Hematopoietic multipotent progenitor cell treated with erythropoietin and hydrocortisone succinate and interleukin-3 and kit ligand, for 17 days (in vitro differentiated cells): ENCODE results near the gene PSENEN.

ENCODE experiments used
- DNase-seq: peaks from one replicate; pipeline ENCODE4 v3.0.0-alpha.2; 2015; ENCODE audit warnings: low spot score

The PSENEN gene

GRCh38 chr19:35745328-35746086, at the start of gene PSENEN, which contains the start of gene U2AF1L4:
Gene PSENEN, plus strand, starts transcription at chr19:35745651. Its CDS starts 280 bp downstream, at chr19:35745931.
Gene U2AF1L4, minus strand, starts transcription at chr19:35745418. Its CDS starts 27 bp downstream, at chr19:35745391.
- peak; percentile 100 for DNase-seq

DNA sequence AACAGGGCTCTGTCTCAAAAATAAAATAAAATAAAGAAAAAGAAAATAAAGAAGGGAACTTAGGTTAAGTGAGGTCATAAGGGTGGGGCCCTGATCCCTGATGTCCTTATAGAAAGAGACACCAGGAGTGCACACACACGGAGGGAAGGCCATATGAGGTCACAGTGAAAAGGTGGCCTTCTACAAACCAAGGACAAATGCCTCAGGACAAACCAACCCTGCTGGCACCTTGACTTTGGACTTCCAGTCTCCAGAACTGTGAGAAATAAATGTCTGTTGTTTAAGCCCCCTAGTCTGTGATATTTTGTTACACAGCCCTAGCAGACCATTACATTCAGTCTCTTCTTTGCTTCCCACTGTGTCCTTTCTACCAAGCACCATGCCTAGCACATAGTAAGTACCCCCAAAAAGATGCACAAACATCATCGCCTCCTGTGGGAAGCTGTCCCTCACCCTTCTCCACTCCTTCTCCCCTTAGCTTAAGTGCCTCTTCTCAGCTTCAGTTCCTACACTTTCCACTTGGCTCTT, 49.5 kb upstream of the PSENEN start:
- no peak for DNase-seq

DNA sequence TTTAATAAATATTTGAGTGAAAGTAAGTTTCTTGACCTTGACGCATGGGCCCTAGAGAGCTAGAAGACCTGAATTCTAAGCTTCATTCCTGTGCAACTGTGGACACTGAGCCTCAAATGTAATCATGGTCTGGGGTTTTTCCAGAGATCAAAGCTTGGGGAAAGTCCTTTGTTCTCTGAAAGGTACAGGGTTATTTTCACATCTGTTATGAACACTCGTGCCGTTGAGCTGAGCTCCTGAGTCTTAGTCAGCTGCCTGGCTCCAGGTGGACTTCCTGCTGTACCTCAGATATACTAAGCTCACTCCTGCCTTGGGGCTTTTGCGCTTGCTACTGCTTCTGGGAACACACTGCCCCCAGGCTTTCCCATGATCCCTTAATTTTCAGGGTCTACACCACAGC, 48.6 kb upstream of the PSENEN start:
- DNase-seq: no peak

DNA sequence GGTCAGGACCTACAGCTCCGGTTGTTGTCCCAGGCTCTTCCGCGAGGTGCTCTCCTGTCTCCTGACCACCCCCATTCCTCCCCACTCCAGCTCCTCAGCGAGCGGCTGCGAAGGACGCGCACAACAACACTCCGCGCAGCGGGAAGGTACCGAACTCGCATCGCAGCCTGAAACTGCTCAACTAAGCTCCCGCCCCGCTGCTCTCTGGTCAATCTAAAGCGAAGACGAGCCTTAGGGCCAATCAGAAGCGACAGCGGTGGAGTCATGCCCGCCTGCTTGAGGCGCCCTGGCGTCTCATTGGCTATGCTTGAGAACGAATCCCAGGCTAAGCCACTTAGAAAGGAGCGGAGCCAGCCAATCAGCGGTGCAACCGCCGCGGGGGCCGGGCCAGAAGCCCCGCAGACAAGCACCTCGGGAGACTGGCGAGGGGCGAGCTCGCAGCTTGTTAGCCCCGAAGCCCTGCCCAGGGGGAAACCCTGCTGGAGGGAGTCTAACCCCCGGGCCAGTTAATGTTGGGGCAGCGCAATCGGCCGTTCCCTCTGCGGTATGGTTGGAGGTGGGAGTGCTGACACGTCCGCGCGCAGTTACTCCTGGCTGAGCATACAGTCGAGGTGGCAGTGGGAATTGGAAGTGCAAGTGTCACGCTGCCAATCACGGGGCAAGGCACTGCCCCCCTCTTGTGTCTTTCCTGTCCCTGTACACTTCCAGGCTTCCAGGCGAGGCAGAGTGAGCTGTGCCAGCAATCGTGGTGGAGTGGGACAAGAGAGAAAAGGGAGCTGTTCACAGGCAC, 43.0 kb upstream of the PSENEN start:
- peak; percentile 89 for DNase-seq

DNA sequence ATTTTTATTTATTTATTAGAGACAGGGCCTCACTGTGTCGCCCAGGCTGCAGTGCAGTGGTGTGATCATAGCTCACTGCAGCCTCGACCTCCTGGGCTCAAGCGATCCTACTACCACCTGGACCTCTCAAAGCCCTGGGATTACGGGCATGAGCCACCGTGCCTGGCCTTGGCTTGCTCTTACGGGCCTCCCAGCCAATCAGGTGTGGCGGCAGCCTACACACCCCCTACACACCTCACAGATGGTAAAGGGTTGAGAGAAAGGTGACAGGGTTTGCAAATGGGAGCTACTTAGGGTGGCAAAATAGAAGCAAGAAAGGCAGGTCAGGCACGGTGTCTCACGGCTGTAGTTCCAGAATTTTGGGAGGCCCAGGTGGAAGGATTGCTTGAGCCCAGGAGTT, 42.1 kb upstream of the PSENEN start:
- no peak for DNase-seq

- DNase-seq: no peak
Measured at GRCh38 chr19:35704218-35704617, 41.2 kb upstream of the PSENEN start, which contains the start of gene ZBTB32. Gene ZBTB32, plus strand, starts transcription at chr19:35704558. Its CDS starts 10,069 bp downstream, at chr19:35714627.

GRCh38 chr19:35708391-35708790, 37.1 kb upstream of the PSENEN start:
- no peak for DNase-seq

GRCh38 chr19:35710784-35711723, 34.4 kb upstream of the PSENEN start:
- DNase-seq: no peak

DNA sequence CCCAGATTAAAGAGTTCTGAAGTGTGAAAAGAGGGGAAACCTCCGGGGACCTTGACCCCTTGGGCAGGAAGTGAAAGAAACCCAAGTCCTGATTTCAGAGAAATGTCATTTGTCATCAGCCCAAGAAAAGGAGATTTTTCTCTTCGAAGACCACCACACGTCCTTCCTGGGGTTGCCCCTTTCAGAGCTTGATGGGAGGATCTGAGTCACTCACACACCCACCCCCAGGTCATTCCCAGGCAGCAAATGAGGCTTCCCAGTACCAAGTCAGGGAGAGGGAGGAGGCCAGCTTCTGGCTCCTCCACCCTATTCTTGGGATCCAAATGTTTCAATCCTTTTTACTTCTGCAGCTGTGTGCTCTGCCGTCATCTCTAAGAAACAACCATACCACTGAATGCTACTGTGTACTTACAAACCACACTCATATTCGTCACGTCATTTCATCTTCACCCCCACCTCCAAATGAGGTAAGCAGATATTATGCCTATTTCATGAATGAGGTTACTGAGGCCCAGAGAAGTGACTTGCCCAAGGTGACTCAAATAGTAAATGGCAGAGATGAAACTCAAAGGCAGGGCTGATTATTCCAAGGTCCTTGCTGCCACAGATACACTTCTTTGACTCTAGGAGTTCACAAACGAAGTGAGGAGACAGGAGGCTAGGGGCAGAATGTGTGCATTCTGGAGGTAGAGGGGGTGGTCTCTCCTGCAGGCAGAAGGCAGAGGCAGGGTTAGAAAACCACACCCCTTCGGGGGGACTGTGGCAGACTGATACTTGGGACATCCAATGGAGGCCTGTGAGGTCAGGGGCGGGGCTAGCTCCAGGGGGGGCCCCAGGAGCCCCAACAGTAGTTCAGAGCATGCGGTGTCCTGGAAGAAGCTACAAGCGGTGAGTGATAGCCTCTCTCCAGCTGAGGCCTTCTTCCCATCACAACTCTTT, 32.6 kb upstream of the PSENEN start:
- no peak for DNase-seq

DNA sequence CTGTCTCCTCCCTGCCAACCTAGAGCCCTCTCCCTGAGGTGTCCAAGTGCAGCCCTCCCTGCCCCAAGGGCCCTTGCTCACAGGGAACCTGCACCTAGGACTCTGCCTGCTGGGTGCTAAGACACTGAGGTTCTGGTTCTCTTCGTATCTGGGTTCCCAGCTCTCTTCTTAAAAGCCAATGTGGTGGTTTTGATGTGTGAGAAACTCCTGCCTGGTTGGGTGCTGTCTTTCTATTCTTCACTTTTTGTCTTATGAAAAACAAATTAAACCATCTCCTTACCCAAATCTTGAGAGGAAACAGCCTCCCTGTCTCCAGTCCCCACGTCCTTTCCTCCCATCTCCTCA, 32.0 kb upstream of the PSENEN start:
- DNase-seq: no peak

GRCh38 chr19:35713904-35714495, 31.5 kb upstream of the PSENEN start:
- DNase-seq: no peak

- no peak for DNase-seq
Measured at GRCh38 chr19:35714601-35715354, 30.7 kb upstream of the PSENEN start.

GRCh38 chr19:35715355-35715809, 30.1 kb upstream of the PSENEN start:
- DNase-seq: no peak

DNA sequence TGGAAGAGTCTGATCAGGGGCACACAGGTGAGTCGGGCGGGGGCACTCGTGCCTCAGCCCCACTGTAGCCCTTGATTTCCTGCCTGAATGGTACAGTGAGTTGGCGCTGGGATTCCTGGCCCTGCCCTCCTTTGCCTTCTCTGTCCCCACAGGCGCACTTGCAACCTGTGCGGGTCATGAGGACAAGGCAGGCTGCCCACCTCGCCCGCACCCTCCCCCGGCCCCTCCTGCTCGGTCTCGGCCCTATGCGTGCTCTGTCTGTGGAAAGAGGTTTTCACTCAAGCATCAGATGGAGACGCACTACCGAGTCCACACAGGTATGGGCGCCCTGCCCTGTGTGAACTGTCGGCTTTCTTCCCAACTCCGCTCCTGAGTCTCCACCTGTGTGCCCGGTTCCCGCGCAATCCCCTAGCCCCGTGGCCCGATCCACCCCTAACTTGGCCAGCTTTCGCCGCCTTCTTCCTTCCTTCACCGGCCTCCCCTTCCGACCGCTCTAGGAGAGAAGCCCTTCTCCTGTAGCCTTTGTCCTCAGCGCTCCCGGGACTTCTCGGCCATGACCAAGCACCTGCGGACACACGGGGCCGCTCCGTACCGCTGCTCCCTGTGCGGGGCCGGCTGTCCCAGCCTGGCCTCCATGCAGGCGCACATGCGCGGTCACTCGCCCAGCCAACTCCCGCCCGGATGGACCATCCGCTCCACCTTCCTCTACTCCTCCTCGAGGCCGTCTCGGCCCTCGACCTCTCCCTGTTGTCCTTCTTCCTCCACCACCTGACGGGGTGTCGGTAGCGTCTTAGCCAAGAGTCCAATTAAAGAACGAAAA, 29.3 kb upstream of the PSENEN start:
- DNase-seq: no peak

DNA sequence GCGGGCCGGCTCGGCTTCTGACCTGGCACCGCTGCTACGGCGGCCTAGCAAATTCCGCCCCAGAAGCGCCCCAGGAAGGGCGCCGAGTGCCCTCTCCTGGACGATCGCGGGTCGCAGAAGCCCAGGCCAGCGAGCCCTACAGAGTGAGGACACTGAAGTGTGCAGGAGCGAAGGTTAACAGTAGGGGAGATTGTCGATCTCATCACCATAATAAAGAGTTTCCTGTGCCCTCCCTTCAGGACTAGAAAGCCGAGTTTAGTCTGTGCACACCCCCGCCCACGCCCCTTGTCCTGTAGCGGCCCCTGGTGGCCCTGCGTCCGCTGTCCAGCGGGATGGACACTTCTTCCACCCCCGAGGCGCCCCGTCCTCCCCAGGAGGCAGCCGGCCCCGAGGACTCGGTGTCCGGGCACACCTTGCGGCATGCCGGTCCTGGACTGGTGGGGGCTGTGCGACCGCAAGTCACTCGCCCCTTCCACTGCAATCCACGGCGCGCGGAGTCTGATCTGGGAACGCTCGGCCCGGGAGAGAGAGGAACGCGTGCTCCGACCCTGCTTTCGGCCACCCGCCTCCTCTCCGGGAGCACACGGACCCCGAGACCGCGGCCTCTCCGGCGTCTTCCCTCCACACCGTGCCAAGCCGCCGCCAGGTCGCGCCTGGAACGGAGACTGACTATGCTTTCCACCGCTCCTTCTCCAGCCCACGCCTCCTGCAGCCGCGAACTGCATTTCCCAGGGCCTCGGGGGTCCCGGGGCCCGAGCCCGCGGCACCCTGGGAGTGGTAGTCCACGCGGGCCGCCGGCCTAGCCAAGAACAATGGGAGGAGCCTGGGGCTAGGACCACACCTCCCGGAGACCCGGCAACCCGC, 28.4 kb upstream of the PSENEN start:
- DNase-seq: peak; percentile 87

DNA sequence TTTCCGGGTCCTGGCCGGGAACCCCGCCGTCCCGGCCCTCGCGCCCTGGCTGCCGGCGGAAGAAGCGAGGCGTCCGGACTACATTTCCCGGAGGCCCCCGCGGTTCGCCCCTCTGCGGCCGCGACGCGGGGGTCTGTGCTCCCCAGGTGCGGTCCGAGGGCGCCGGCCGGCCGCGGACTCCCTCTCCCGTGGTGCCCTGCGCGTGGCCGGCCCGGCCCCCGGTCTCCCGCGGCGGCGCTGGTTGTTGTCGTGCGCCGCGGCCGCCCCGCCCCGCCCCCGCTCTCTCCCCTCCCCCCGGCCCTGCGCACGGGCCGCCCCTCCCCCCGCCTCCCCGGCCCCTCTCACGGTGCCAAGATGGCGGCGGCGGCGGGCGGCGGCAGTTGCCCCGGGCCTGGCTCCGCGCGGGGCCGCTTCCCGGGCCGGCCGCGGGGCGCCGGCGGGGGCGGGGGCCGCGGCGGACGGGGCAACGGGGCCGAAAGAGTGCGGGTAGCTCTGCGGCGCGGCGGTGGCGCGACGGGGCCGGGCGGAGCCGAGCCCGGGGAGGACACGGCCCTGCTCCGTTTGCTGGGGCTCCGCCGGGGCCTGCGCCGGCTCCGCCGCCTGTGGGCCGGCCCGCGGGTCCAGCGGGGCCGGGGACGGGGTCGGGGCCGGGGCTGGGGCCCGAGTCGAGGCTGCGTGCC, 27.6 kb upstream of the PSENEN start, which contains the start of gene KMT2B:
Gene KMT2B (plus strand): TSS at position 339 of the 680 bp plus-strand sequence. CDS start 16 bp downstream, at position 355.
- DNase-seq: peak; percentile 87
